ENCODE results near the gene HMGCS1.

GRCh38 chr5:43316421-43316820 lies 3.2 kb upstream of the HMGCS1 start:
- TF ChIP-seq CTCF (IDR thresholded peaks at IDR 0.05) = no peak
- no peak for TF ChIP-seq POLR2A (IDR thresholded peaks at IDR 0.05)
- no peak for TF ChIP-seq EP300 (IDR thresholded peaks at IDR 0.05)
- no peak for TF ChIP-seq POLR2AphosphoS5 (IDR thresholded peaks at IDR 0.05)
